Mesothelial cell of epicardium (in vitro differentiated cells): Measurements from ENCODE around the gene MYCBP2. TPM values are rescaled to one million over a fixed set of nuclear protein-coding genes. Genes with fewer than 3 reads are reported as not detected.
A peak's percentile ranks its signal among the peaks of the same experiment; 100 is the strongest.
"Not testable (repeated sequence)": the region's sequence is repeated elsewhere in the genome, so short reads cannot be mapped to it uniquely, and the experiment has no call there.

Experiments used
- DNase-seq, 2 experiments: peaks; one replicate each; pipeline ENCODE4 v3.0.0; 2021; ENCODE audit warnings: low spot score in 2 of 2; ENCODE audit not compliant: unreplicated experiment in 2 of 2
- H3K27ac Mint-ChIP-seq: 2 replicates; pipeline ENCODE4 v1.8.0; 2021; ENCODE audit warnings: mixed read lengths
- H3K27me3 Mint-ChIP-seq: 2 replicates; pipeline ENCODE4 v1.8.0; 2021; ENCODE audit warnings: low read depth, mixed read lengths
- H3K36me3 Mint-ChIP-seq: 2 replicates; pipeline ENCODE4 v1.8.0; 2021; ENCODE audit warnings: mixed read lengths
- H3K4me1 Mint-ChIP-seq: 2 replicates; pipeline ENCODE4 v1.8.0; 2021; ENCODE audit warnings: mixed read lengths
- H3K4me3 Mint-ChIP-seq: 2 replicates; pipeline ENCODE4 v1.8.0; 2021; ENCODE audit warnings: mild to moderate bottlenecking, moderate library complexity, mixed read lengths
- H3K9me3 Mint-ChIP-seq: 2 replicates; pipeline ENCODE4 v1.8.0; 2021; ENCODE audit warnings: mixed read lengths
- total RNA-seq: library from RNA; stranded (reverse); gene quantifications from 3 replicates; pipeline ENCODE4 v1.2.1, GENCODE V29; 2021
- TF ChIP-seq, protein P1 (sequence below): fragments of 200-600 bp; sonication (generic); IDR thresholded peaks from one replicate; pipeline ENCODE4 v1.5.0; 2021; ENCODE audit warnings: antibody characterized with exemption; ENCODE audit not compliant: unreplicated experiment

The MYCBP2 gene
- total RNA-seq, 1 donor from 2014 or later, result 72.3 TPM

DNA sequence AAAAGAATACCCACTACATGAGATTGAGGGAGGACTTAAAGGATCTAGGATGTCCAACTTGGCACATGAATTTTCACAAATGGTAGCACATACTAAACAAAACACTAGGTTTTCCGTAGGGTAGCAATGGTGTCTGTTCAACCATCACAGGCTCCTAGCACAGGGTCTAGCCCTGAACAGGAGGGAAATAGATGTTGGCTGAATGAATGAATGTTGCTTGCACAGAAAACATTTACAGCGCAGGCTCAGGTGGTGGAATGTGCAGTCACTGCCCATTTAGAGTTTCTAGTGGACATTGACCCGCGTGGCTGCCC is 1.9 kb upstream of the MYCBP2 start:
- DNase-seq, result no peak
- Mint-ChIP-seq H3K27me3 (no peaks in the 10 kb centered on the region), H3K4me3 (peak overlapping the region; percentile 99), H3K4me1 (peaks cover 42% of the 10 kb centered on the region), H3K9me3 (no peaks in the 10 kb centered on the region), H3K36me3 (no peaks in the 10 kb centered on the region), H3K27ac (peak overlapping the region; percentile 93)
- TF ChIP-seq, protein P1, sequence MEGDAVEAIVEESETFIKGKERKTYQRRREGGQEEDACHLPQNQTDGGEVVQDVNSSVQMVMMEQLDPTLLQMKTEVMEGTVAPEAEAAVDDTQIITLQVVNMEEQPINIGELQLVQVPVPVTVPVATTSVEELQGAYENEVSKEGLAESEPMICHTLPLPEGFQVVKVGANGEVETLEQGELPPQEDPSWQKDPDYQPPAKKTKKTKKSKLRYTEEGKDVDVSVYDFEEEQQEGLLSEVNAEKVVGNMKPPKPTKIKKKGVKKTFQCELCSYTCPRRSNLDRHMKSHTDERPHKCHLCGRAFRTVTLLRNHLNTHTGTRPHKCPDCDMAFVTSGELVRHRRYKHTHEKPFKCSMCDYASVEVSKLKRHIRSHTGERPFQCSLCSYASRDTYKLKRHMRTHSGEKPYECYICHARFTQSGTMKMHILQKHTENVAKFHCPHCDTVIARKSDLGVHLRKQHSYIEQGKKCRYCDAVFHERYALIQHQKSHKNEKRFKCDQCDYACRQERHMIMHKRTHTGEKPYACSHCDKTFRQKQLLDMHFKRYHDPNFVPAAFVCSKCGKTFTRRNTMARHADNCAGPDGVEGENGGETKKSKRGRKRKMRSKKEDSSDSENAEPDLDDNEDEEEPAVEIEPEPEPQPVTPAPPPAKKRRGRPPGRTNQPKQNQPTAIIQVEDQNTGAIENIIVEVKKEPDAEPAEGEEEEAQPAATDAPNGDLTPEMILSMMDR, result no peak

DNA sequence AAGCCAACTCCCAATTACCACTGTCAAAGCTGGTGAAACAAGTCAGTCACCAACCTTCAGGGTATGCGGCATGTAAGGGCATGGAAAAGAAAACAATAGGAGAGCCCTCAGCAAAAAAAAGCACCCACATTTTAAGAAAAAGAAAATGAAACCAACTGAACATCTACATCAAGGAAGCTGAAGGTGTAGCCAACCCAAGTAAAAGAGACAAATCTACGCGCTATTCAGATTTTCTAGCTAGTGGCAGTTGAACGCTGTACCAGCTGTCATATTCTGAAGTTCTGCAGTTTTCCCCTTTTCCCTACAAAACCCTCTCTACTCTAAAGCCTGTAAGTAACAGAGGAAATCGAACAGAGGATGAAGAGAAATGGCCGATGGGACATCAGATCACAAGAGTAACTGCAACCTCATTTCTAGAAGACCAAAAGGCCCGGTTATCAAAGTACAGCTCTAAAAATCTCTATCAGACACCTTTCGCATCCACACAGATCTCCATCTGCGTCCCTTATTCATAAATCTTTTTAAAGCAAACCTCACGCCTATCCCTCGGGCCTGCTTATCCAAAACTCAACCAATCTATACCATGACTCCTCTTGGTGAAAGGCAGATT is 1.4 kb downstream of the MYCBP2 start:
- Mint-ChIP-seq H3K27ac (peak overlapping the region; percentile 68), H3K36me3 (no peaks in the 10 kb centered on the region), H3K4me1 (peaks cover 46% of the 10 kb centered on the region), H3K27me3 (no peaks in the 10 kb centered on the region), H3K4me3 (peak overlapping the region; percentile 85), H3K9me3 (no peaks in the 10 kb centered on the region)
- TF ChIP-seq, protein P1, result no peak
- no peak for DNase-seq

DNA sequence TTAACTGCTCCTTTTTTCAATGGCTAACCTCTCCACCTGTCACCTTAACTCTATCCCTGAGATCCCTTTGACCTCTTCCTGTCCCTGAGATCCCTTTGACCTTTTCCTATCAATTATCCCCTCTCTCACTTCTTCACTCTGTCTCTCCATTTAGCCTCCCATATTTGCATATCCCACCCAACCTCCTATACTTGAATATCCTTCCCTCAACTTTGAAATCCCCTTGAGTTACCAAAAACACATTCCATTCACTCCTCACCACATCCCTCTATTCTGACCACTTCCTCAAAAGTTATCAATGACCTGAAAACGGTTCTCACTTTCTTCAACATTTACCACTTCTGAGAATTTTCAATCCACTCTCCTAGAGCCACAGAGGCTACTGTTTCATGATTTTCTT is 3.0 kb downstream of the MYCBP2 start:
- DNase-seq, result no peak
- Mint-ChIP-seq H3K27me3 (no peaks in the 10 kb centered on the region), H3K4me1 (peaks cover 41% of the 10 kb centered on the region), H3K36me3 (no peaks in the 10 kb centered on the region), H3K4me3 (no peak overlapping the region), H3K27ac (no peak overlapping the region), H3K9me3 (no peaks in the 10 kb centered on the region)
- TF ChIP-seq, protein P1, result no peak

DNA sequence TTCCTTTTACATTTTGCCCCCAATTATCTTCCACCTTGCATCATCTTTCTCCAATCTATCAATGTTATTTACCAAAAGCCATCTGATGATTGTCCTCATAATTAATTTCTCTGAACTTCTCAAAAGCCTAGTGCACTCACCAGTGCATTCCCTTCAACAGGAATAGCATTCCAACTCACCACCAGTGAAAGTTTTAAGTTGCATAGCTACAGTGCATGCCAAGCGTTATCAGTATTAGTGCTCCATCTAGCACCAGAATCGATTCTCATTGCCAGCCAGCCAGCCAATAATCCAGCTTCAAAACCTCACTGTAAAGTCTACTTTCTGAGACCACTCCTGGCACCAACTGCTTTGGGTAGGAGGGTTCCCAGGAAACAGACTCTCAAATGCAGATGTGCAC is 7.4 kb downstream of the MYCBP2 start:
- Mint-ChIP-seq H3K4me1 (peaks cover 21% of the 10 kb centered on the region), H3K4me3 (no peak overlapping the region), H3K27ac (no peak overlapping the region), H3K27me3 (no peaks in the 10 kb centered on the region), H3K9me3 (no peaks in the 10 kb centered on the region), H3K36me3 (no peaks in the 10 kb centered on the region)
- no peak for DNase-seq
- TF ChIP-seq, protein P1, result no peak

DNA sequence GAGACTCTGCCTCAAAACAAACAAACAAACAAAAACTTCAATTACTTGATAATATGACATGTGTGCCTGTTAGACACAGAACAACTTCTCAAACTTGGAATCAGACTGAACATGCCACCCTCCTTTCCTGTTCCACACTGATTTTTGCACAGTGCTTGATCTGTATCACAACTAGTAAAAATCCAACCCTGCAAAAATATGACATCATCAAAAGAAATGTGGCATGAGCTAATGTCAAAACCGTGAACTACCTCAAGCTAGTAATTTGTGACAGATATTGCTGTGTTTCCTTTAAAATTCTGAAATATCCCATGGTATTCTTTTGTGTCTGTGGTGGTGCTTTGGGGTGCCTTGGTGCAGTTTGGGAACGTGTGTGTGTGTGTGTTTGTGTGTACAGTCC is 8.2 kb downstream of the MYCBP2 start:
- Mint-ChIP-seq H3K4me1 (peaks cover 16% of the 10 kb centered on the region), H3K4me3 (no peak overlapping the region), H3K27ac (no peak overlapping the region), H3K27me3 (no peaks in the 10 kb centered on the region), H3K9me3 (peaks cover under 1% of the 10 kb centered on the region), H3K36me3 (no peaks in the 10 kb centered on the region)
- TF ChIP-seq, protein P1, result no peak
- no peak for DNase-seq

DNA sequence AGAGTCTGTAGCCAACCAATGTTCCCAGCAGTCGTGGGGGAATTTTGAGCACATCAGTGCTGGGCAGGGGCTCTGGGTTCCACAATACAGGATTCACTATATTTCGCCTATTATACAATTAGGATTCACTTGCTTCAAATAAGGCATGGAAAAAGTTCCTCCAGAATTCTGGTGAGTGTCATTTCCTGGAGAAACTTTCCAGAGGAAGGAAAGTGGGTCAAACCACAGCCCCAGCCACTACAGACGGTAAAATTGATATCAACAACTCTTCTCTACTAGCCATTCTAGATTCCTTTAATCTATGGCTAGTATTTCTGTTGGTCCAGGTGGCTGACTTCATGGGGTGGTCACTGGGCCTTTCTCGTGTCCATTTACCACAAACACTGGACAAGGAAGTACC is 10.5 kb downstream of the MYCBP2 start:
- H3K4me3 Mint-ChIP-seq, result no peak overlapping the region
- H3K4me1 Mint-ChIP-seq, result peaks cover 13% of the 10 kb centered on the region

DNA sequence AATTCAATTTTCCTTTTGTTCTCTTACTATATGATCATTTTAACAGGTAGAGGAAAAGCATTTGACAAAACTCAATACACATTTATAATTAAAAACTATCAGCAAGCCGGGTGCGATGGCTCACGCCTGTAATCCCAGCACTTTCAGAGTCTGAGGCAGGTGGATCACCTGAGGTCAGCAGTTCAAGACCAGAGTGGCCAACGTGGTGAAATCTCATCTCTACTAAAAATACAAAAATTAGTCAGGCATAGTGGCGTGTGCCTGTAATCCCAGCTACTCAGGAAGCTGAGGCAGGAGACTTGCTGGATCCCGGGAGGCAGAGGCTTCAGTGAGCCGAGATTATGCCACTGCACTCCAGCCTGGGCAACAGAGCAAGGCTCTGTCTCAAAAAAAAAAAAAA is 11.4 kb downstream of the MYCBP2 start:
- not testable (repeated sequence) for H3K9me3 Mint-ChIP-seq, H3K36me3 Mint-ChIP-seq, H3K4me3 Mint-ChIP-seq, H3K27ac Mint-ChIP-seq, DNase-seq, H3K27me3 Mint-ChIP-seq
- peaks cover 21% of the 10 kb centered on the region for H3K4me1 Mint-ChIP-seq

More for the DNA sequence above, 10.5 kb downstream of the MYCBP2 start:
- peaks cover 7% of the 10 kb centered on the region for H3K9me3 Mint-ChIP-seq
- DNase-seq, result no peak
- TF ChIP-seq, protein P1, result no peak
- no peak overlapping the region for H3K27ac Mint-ChIP-seq
- no peaks in the 10 kb centered on the region for H3K27me3 Mint-ChIP-seq
- H3K36me3 Mint-ChIP-seq, result no peaks in the 10 kb centered on the region
